D721Med (cell line): ENCODE measurements around the gene ATPAF1.

ENCODE experiments used
- DNase-seq: peaks from one replicate; pipeline ENCODE4 v3.0.0; 2011; ENCODE audit warnings: low spot score; ENCODE audit not compliant: insufficient read length
- FAIRE-seq: peaks from 2 replicates; lab custom pipeline; 2011; peaks lifted over from hg19 to GRCh38; lab: Jason Lieb, UNC
- CTCF ChIP-seq: IDR thresholded peaks from 2 replicates; pipeline ENCODE4 v1.5.1; 2012; ENCODE audit warnings: mild to moderate bottlenecking, control low read depth; ENCODE audit not compliant: insufficient read depth; ENCODE audit errors: missing control alignments

Gene ATPAF1

GRCh38 chr1:46614604-46614984 lies 53.6 kb downstream of the ATPAF1 start:
- no peak for FAIRE-seq
- no peak for DNase-seq
- no peak for TF ChIP-seq CTCF

GRCh38 chr1:46613661-46614603 lies 54.2 kb downstream of the ATPAF1 start:
- TF ChIP-seq CTCF, result no peak
- no peak for DNase-seq
- no peak for FAIRE-seq

- FAIRE-seq (no peak), DNase-seq (no peak)
- no peak for TF ChIP-seq CTCF
Observed at GRCh38 chr1:46612937-46613660, 55.1 kb downstream of the ATPAF1 start.

- DNase-seq, result no peak
- TF ChIP-seq CTCF, result no peak
- FAIRE-seq, result no peak
Observed at GRCh38 chr1:46611691-46612221, 56.4 kb downstream of the ATPAF1 start.

- TF ChIP-seq CTCF, result no peak
- no peak for DNase-seq
- no peak for FAIRE-seq
Observed at GRCh38 chr1:46607345-46608130, 60.6 kb downstream of the ATPAF1 start.

GRCh38 chr1:46606255-46606965 lies 61.8 kb downstream of the ATPAF1 start:
- TF ChIP-seq CTCF, result no peak
- FAIRE-seq, result no peak
- no peak for DNase-seq
